Vagina (tissue), 2 donors: ENCODE data around the gene CDKN2B-AS1.

Experiments
- CTCF ChIP-seq, 3 experiments: fragments of 450-650 bp in 2 of 3; fragments of 200-600 bp in 1 of 3; sonication (generic) in 1 of 3; IDR thresholded peaks; one replicate each; pipeline ENCODE4 v1.5.1; 2017 to 2019; ENCODE audit warnings: antibody characterized with exemption in 3 of 3, mild to moderate bottlenecking in 2 of 3, moderate library complexity in 2 of 3
- POLR2A ChIP-seq, 2 donors: fragments of 450-650 bp; IDR thresholded peaks; one replicate each; pipeline ENCODE4 v1.6.1; 2017; ENCODE audit warnings: antibody characterized with exemption in 2 of 2, mild to moderate bottlenecking in 2 of 2, moderate library complexity in 2 of 2

- TF ChIP-seq CTCF (IDR thresholded peaks at IDR 0.05) (no peak), POLR2A (IDR thresholded peaks at IDR 0.05) (no peak)
Measured at GRCh38 chr9:22169243-22169642, 174.7 kb downstream of the CDKN2B-AS1 start.
